ENCODE measurements around the gene PNMA8A.

PNMA8A gene

GRCh38 chr19:46426035-46426505 is 45.3 kb downstream of the PNMA8A start:
- no peak for DNase-seq

DNA sequence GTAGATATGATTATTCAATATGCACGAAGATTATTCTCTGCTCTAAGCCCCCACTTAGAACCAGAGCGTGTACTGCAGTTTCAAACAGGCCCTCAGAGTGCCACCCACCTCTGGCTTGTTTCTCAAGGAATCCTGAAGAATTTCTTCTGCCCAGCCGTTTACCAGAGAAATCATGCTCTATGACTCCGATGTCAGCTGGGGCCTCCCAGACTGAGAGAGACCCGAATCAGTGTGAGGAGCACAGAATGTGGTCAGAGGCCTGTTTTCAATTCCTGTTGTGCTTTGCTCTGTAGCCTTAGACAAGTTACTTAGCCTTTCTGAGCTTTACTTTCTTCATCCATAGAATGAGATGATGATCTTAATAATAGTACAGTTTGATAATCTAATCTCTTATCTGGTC is 48.2 kb downstream of the PNMA8A start:
- DNase-seq = no peak

- no peak for DNase-seq
These were observed 49.0 kb downstream of the PNMA8A start for GRCh38 chr19:46422344-46422743.

DNA sequence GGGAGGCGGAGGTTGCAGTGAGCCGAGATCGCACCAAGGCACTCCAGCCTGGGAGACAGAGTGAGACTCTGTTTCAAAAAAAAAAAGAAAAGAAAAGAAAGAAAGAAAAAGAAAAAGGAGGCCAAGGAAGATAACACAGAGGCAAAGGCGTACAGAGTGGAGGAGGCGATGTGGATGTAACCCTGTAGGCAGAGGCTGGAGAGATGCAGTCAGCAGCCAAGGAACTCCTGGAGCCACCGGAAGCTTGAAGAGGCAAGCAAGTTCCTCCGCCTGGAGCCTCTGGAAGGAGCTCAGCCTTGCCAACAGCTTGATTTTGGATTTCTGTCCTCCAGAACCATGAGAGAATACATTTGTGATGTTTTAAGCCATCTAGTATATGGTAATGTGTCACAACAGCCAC is 51.3 kb downstream of the PNMA8A start:
- no peak for DNase-seq

Measured in NCI-H524 treated with DMSO at 0.1 percent for 48 hours (cell line).